SK-N-SH (cell line): ENCODE measurements around the gene PKN1. TPM values are rescaled to one million over a fixed set of nuclear protein-coding genes. Genes with fewer than 3 reads are reported as not detected.

Source experiments
- CTCF ChIA-PET: fragments of 300-600, 350-600 bp; formaldehyde crosslinking; extraction: SDS; loops from one replicate; lab custom pipeline; 2021; lab: Yijun Ruan, JAX
- POLR2A ChIA-PET: fragments of 350-600 bp; sonication (Branson Sonifier 250); formaldehyde crosslinking; extraction: SDS; loops from one replicate; lab custom pipeline; 2020; ENCODE audit warnings: antibody characterized with exemption, inconsistent platforms; lab: Yijun Ruan, JAX
- DNase-seq: peaks from one replicate; pipeline ENCODE4 v3.0.0; 2012
- H2AFZ ChIP-seq: fragments of 200-600 bp; sonication (generic); 2 replicates; pipeline ENCODE4 v1.8.1; 2016; ENCODE audit warnings: antibody characterized with exemption, mild to moderate bottlenecking, low read depth
- H3F3A ChIP-seq: fragments of 200-600 bp; sonication (generic); replicated peaks from 2 replicates; pipeline ENCODE3; 2016; ENCODE audit warnings: antibody characterized with exemption, mild to moderate bottlenecking; ENCODE audit not compliant: insufficient read depth
- H3K27ac ChIP-seq, 2 experiments: fragments of 200-500 bp in 1 of 2; fragments of 200-600 bp in 1 of 2; sonication (Bioruptor generic) in 1 of 2; sonication (generic), shearing (Covaris generic) in 1 of 2; 2 replicates each; pipeline versions ENCODE4 v1.5.1 to v1.6.1; 2014 to 2016; ENCODE audit warnings: low read depth in 2 of 2, inconsistent platforms in 1 of 2, low read length in 1 of 2, mild to moderate bottlenecking in 1 of 2, mixed read lengths in 1 of 2
- H3K27me3 ChIP-seq: fragments of 200-600 bp; sonication (generic), shearing (Covaris generic); 2 replicates; pipeline ENCODE4 v1.6.1; 2016; ENCODE audit warnings: mixed run types; ENCODE audit not compliant: insufficient read depth
- H3K36me3 ChIP-seq, 2 experiments: fragments of 200-500 bp in 1 of 2; fragments of 200-600 bp in 1 of 2; sonication (Bioruptor generic) in 1 of 2; sonication (generic) in 1 of 2; replicated peaks in 1 of 2; 2 replicates each; pipeline versions ENCODE3 to v1.5.1; 2014 to 2016; ENCODE audit warnings: low read length in 1 of 2, mild to moderate bottlenecking in 1 of 2; ENCODE audit not compliant: insufficient read depth in 2 of 2, control insufficient read depth in 1 of 2
- H3K4me1 ChIP-seq, 2 experiments: fragments of 200-500 bp in 1 of 2; fragments of 200-600 bp in 1 of 2; sonication (Bioruptor generic) in 1 of 2; sonication (generic), shearing (Covaris generic) in 1 of 2; 2 replicates each; pipeline versions ENCODE4 v1.5.1 to v1.6.1; 2014 to 2016; ENCODE audit warnings: low read depth in 1 of 2, low read length in 1 of 2, mixed run types in 1 of 2; ENCODE audit not compliant: insufficient read depth in 2 of 2, control insufficient read depth in 1 of 2
- H3K4me2 ChIP-seq: fragments of 200-600 bp; sonication (generic), shearing (Covaris generic); 2 replicates; pipeline ENCODE4 v1.6.1; 2017; ENCODE audit warnings: mixed run types
- H3K4me3 ChIP-seq, 2 experiments: fragments of 200-500 bp in 1 of 2; fragments of 200-600 bp in 1 of 2; sonication (Bioruptor generic) in 1 of 2; sonication (generic), shearing (Covaris generic) in 1 of 2; 2 replicates each; pipeline versions ENCODE4 v1.5.1 to v1.8.1; 2014 to 2016; ENCODE audit warnings: low read depth in 2 of 2, inconsistent platforms in 1 of 2, low read length in 1 of 2, mild to moderate bottlenecking in 1 of 2, mixed read lengths in 1 of 2, moderate library complexity in 1 of 2
- H3K79me2 ChIP-seq: fragments of 200-600 bp; sonication (generic); 2 replicates; pipeline ENCODE4 v1.8.1; 2017; ENCODE audit warnings: mild to moderate bottlenecking; ENCODE audit not compliant: insufficient read depth
- H3K9ac ChIP-seq: fragments of 200-600 bp; sonication (generic); 2 replicates; pipeline ENCODE4 v1.6.1; 2017; ENCODE audit warnings: mixed run types
- H3K9me2 ChIP-seq: fragments of 200-600 bp; sonication (generic); 2 replicates; pipeline ENCODE4 v1.6.1; 2017; ENCODE audit warnings: mixed run types
- H3K9me3 ChIP-seq: fragments of 200-600 bp; sonication (generic); 2 replicates; pipeline ENCODE4 v1.6.1; 2017; ENCODE audit warnings: mixed run types, mild to moderate bottlenecking, moderate library complexity
- H4K20me1 ChIP-seq: fragments of 200-600 bp; sonication (generic); 2 replicates; pipeline ENCODE4 v1.6.1; 2017; ENCODE audit warnings: mild to moderate bottlenecking, mixed run types; ENCODE audit not compliant: insufficient read depth
- CHD2 ChIP-seq: fragments of 150-350 bp; IDR thresholded peaks from 2 replicates; pipeline ENCODE4 v1.6.1; 2018; ENCODE audit warnings: low read length; ENCODE audit not compliant: partially characterized antibody
- CTCF ChIP-seq: fragments of 200-600 bp; sonication (generic); IDR thresholded peaks from 2 replicates; pipeline ENCODE4 v1.6.1; 2017; ENCODE audit warnings: antibody characterized with exemption, mild to moderate bottlenecking, moderate library complexity
- EP300 ChIP-seq, 2 experiments: IDR thresholded peaks; 2 replicates each; pipeline versions ENCODE4 v1.4.0 to v1.6.1; 2012; ENCODE audit warnings: borderline replicate concordance in 1 of 2, low read depth in 1 of 2, low read length in 1 of 2
- EZH2phosphoT487 ChIP-seq: fragments of 200-600 bp; sonication (generic); IDR thresholded peaks from 2 replicates; pipeline ENCODE4 v1.6.1; 2017; ENCODE audit warnings: low read depth, mixed run types, mild to moderate bottlenecking, antibody characterized with exemption, moderate library complexity, borderline replicate concordance
- FOSL2 ChIP-seq: IDR thresholded peaks from 2 replicates; pipeline ENCODE4 v1.4.0; 2012; ENCODE audit warnings: low read depth, mild to moderate bottlenecking, moderate library complexity, borderline replicate concordance
- FOXJ3 ChIP-seq: sonication (generic); formaldehyde crosslinking; IDR thresholded peaks from 2 replicates; pipeline ENCODE4 v1.5.1; 2020; ENCODE audit warnings: mild to moderate bottlenecking, missing genetic modification reagents
- GATA2 ChIP-seq: sonication (generic); formaldehyde crosslinking; IDR thresholded peaks from 2 replicates; pipeline ENCODE4 v1.5.0; 2020; ENCODE audit warnings: mild to moderate bottlenecking, missing genetic modification reagents
- IRF3 ChIP-seq: fragments of 150-350 bp; IDR thresholded peaks from 2 replicates; pipeline ENCODE4 v1.6.1; 2016; ENCODE audit warnings: mild to moderate bottlenecking, low read depth, low read length
- JUND ChIP-seq: IDR thresholded peaks from 2 replicates; pipeline ENCODE4 v1.4.0; 2012
- MXI1 ChIP-seq: IDR thresholded peaks from 2 replicates; pipeline ENCODE4 v1.6.1; 2012; ENCODE audit warnings: mild to moderate bottlenecking, low read depth, low read length, improper control_type of control experiment
- NRF1 ChIP-seq: IDR thresholded peaks from 2 replicates; pipeline ENCODE4 v1.6.1; 2012; ENCODE audit warnings: low read depth, mild to moderate bottlenecking, low read length
- RAD21 ChIP-seq: IDR thresholded peaks from 2 replicates; pipeline ENCODE4 v1.6.1; 2012; ENCODE audit warnings: mild to moderate bottlenecking, low read length
- RCOR1 ChIP-seq: fragments of 150-350 bp; IDR thresholded peaks from 2 replicates; pipeline ENCODE4 v1.6.1; 2017; ENCODE audit warnings: antibody characterized with exemption, low read length
- RXRA ChIP-seq: IDR thresholded peaks from 2 replicates; pipeline ENCODE4 v1.4.0; 2012; ENCODE audit warnings: low read depth, mild to moderate bottlenecking, borderline replicate concordance
- SIN3A ChIP-seq: IDR thresholded peaks from 2 replicates; pipeline ENCODE4 v1.6.1; 2012; ENCODE audit warnings: low read depth, mild to moderate bottlenecking, low read length, moderate library complexity, borderline replicate concordance
- SMC3 ChIP-seq: IDR thresholded peaks from 2 replicates; pipeline ENCODE4 v1.6.1; 2012; ENCODE audit warnings: low read depth, low read length, improper control_type of control experiment
- TAF1 ChIP-seq: IDR thresholded peaks from 2 replicates; pipeline ENCODE4 v1.6.1; 2012; ENCODE audit warnings: low read depth, mild to moderate bottlenecking, low read length, moderate library complexity, borderline replicate concordance
- TCF12 ChIP-seq: IDR thresholded peaks from 2 replicates; pipeline ENCODE4 v1.4.0; 2012
- USF1 ChIP-seq: IDR thresholded peaks from 2 replicates; pipeline ENCODE4 v1.4.0; 2012; ENCODE audit warnings: low read depth, borderline replicate concordance
- YY1 ChIP-seq: IDR thresholded peaks from 2 replicates; pipeline ENCODE4 v1.4.0; 2012; ENCODE audit warnings: low read depth, mild to moderate bottlenecking
- WGBS: methylation state at CpG from one replicate; pipeline ENCODE4 v1.1.6; 2017; ENCODE audit warnings: low lambda C conversion rate; 5-methylcytosine and 5-hydroxymethylcytosine counted together
- polyA plus RNA-seq, 3 experiments: library from polyadenylated mRNA; depleted of rRNA; stranded (reverse); fragments of >200 nt; gene quantifications; 2 replicates each; pipeline ENCODE4 v1.2.3, GENCODE V29; 2012
- TF ChIP-seq, protein P1 (sequence below): IDR thresholded peaks from 2 replicates; pipeline ENCODE4 v1.6.1; 2012; ENCODE audit warnings: mild to moderate bottlenecking, low read depth, low read length, moderate library complexity

PKN1 gene
- polyA plus RNA-seq, 1 of the 3 experiments (the other 2 are of a cell fraction) = 99.6 TPM

DNA sequence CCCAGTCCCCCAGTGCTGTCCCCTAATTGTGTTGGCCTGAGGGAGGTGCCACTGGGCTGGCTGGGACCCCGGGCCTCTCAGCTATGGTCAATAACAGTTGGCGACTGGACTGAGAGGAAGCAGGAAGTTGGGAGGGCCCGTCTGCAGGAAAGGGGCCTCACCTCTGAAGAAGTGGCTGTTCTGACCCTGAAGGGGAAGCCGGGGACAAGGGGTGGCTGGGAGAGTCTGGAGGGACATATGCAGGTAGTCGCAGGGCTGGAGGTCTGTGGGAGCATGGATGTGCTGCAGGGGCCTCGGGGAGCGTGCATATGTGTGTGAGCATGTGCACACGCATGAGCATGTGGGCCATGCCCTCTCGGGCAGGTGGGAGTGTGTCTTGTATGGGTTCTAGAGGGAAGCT lies 5.9 kb downstream of the PKN1 start (continued):
- no peak for TF ChIP-seq IRF3
- TF ChIP-seq, protein P1, sequence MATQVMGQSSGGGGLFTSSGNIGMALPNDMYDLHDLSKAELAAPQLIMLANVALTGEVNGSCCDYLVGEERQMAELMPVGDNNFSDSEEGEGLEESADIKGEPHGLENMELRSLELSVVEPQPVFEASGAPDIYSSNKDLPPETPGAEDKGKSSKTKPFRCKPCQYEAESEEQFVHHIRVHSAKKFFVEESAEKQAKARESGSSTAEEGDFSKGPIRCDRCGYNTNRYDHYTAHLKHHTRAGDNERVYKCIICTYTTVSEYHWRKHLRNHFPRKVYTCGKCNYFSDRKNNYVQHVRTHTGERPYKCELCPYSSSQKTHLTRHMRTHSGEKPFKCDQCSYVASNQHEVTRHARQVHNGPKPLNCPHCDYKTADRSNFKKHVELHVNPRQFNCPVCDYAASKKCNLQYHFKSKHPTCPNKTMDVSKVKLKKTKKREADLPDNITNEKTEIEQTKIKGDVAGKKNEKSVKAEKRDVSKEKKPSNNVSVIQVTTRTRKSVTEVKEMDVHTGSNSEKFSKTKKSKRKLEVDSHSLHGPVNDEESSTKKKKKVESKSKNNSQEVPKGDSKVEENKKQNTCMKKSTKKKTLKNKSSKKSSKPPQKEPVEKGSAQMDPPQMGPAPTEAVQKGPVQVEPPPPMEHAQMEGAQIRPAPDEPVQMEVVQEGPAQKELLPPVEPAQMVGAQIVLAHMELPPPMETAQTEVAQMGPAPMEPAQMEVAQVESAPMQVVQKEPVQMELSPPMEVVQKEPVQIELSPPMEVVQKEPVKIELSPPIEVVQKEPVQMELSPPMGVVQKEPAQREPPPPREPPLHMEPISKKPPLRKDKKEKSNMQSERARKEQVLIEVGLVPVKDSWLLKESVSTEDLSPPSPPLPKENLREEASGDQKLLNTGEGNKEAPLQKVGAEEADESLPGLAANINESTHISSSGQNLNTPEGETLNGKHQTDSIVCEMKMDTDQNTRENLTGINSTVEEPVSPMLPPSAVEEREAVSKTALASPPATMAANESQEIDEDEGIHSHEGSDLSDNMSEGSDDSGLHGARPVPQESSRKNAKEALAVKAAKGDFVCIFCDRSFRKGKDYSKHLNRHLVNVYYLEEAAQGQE = no peak
- no peak for TF ChIP-seq USF1
- TF ChIP-seq CHD2 = no peak
- TF ChIP-seq RCOR1 = no peak
- no peak for TF ChIP-seq RAD21
- no peak for TF ChIP-seq JUND
- TF ChIP-seq GATA2 = no peak
- no peak for TF ChIP-seq TCF12
- no peak for TF ChIP-seq FOSL2
- no peak for TF ChIP-seq MXI1
- TF ChIP-seq SIN3A = no peak

DNA sequence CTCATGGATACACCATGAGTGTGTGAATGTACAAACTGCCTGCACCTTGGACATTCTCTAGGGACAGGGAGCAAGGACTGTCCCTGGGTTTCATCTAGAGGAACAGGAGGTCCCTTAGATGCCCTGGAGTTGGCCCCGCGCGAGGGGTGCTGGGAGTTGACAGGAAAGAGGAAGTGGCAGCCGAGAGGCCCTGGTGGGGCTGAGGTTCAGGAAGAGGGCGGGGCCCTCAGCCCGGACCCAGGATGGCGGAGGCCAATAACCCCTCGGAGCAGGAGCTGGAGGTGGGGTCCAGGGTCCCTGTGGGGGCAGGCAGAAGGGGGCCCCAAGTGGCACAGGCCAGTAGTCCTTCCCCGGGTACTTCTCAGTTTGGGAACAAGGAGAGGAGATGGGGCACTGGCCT lies 6.9 kb downstream of the PKN1 start:
- H3F3A ChIP-seq = peaks cover 3% of the 10 kb centered on the region
- H3K9me3 ChIP-seq = no peaks in the 10 kb centered on the region
- H2AFZ ChIP-seq = no peak overlapping the region
- H3K79me2 ChIP-seq = peaks cover 64% of the 10 kb centered on the region
- H3K27me3 ChIP-seq = no peaks in the 10 kb centered on the region
- no peak for DNase-seq
- peaks cover 0 to 27% of the 10 kb centered on the region in 2 experiments; a peak in 1 of 4 replicates for H3K4me1 ChIP-seq
- peaks cover 12 to 17% of the 10 kb centered on the region in 2 experiments for H3K36me3 ChIP-seq
- no peak overlapping the region for H3K9ac ChIP-seq
- WGBS = 85% methylated on average over 7 of the region's 9 CpGs
- ChIA-PET CTCF (no interaction called here), POLR2A (no interaction called here)
- no peak overlapping the region for H3K4me2 ChIP-seq
- TF ChIP-seq SMC3 (no peak), RCOR1 (no peak), USF1 (no peak), IRF3 (no peak), TAF1 (no peak), RXRA (no peak), JUND (no peak), CTCF (no peak), SIN3A (no peak), FOXJ3 (CRISPR knock-in tag) (no peak), EP300 (IDR thresholded peaks at IDR 0.05; ENCODE audit: borderline replicate concordance in 1 of 2, low read depth in 1 of 2, low read length in 1 of 2) (no peak), EZH2phosphoT487 (no peak), NRF1 (no peak), FOSL2 (no peak), YY1 (no peak)
- H3K27ac ChIP-seq = peak overlapping the region in 1 of 2 experiments; percentile 62; a peak in 2 of 4 replicates
- no peaks in the 10 kb centered on the region for H3K9me2 ChIP-seq
- no peak overlapping the region for H3K4me3 ChIP-seq
- peaks cover 36% of the 10 kb centered on the region for H4K20me1 ChIP-seq
